K562 (cell line): ENCODE data around the gene ACKR2. TPM values are rescaled to one million over a fixed set of nuclear protein-coding genes. Genes with fewer than 3 reads are reported as not detected.

Experiments
- ATAC-seq: fragments of 200-7000 bp; cut with Tn5 transposase; 3 replicates; pipeline ENCODE4 v1.9.1; 2020; ENCODE audit warnings: moderate library complexity
- BruUV-seq: library from RNA; stranded (reverse); fragments of 400-500 nt; replicated peaks from 2 replicates; lab custom pipeline; 2021; lab: Mats Ljungman, UMichigan
- CTCF ChIA-PET: fragments of 300-600 bp; formaldehyde crosslinking; extraction: SDS; loops from one replicate; lab custom pipeline; 2021; ENCODE audit warnings: low intra/inter-chr PET ratio; lab: Yijun Ruan, JAX
- POLR2A ChIA-PET: fragments of 300-600, 350-650 bp; sonication (Branson Sonifier 250); formaldehyde crosslinking; extraction: SDS; loops from one replicate; lab custom pipeline; 2021; ENCODE audit warnings: antibody characterized with exemption, inconsistent platforms; lab: Yijun Ruan, JAX
- DNase-seq, 4 experiments: peaks; one replicate each; pipeline versions ENCODE4 v3.0.0 to v3.0.0-alpha.2; 2011 to 2018; ENCODE audit warnings: low spot score in 3 of 4, mixed read lengths in 3 of 4; ENCODE audit errors: extremely low read depth in 1 of 4
- FAIRE-seq: peaks from 2 replicates; lab custom pipeline; 2011; peaks lifted over from hg19 to GRCh38; lab: Jason Lieb, UNC
- H2AFZ ChIP-seq: 2 replicates; pipeline ENCODE4 v1.6.0; 2011; ENCODE audit warnings: low read depth, low read length, control low read depth, inconsistent platforms
- H3K27ac ChIP-seq: fragments of 200-600 bp; 3 replicates; pipeline ENCODE4 v1.8.0; 2011; ENCODE audit warnings: low read depth, mild to moderate bottlenecking, control low read depth, inconsistent platforms, low read length, moderate library complexity, mixed read lengths; ENCODE audit errors: extremely low read depth
- H3K27me3 ChIP-seq, 2 experiments: fragments of 300-600 bp in 1 of 2; 2 replicates in 1 of 2; 3 replicates in 1 of 2; pipeline versions ENCODE4 v1.6.0 to v1.8.0; 2011; ENCODE audit warnings: inconsistent platforms in 2 of 2, low read length in 2 of 2, mild to moderate bottlenecking in 1 of 2, mixed read lengths in 1 of 2, moderate library complexity in 1 of 2; ENCODE audit not compliant: control insufficient read depth in 2 of 2, insufficient read depth in 2 of 2
- H3K36me3 ChIP-seq: fragments of 300-600 bp; 3 replicates; pipeline ENCODE4 v1.8.0; 2011; ENCODE audit warnings: mild to moderate bottlenecking, low read length, inconsistent platforms; ENCODE audit not compliant: control insufficient read depth, insufficient read depth
- H3K4me1 ChIP-seq, 2 experiments: fragments of 200-600 bp in 1 of 2; replicated peaks in 1 of 2; 2 replicates in 1 of 2; 3 replicates in 1 of 2; pipeline versions ENCODE4 v1.5.1 to v1.8.0; 2011; ENCODE audit warnings: inconsistent platforms in 2 of 2, low read length in 2 of 2, mild to moderate bottlenecking in 1 of 2, mixed read lengths in 1 of 2, moderate library complexity in 1 of 2; ENCODE audit not compliant: control insufficient read depth in 2 of 2, insufficient read depth in 2 of 2
- H3K4me2 ChIP-seq: 2 replicates; pipeline ENCODE4 v1.6.1; 2011; ENCODE audit warnings: low read length, control low read depth, inconsistent platforms, mixed read lengths; ENCODE audit not compliant: insufficient read depth
- H3K4me3 ChIP-seq: fragments of 200-600 bp; sonication (generic), shearing (Covaris generic); 2 replicates; pipeline ENCODE4 v1.5.1; 2016; ENCODE audit warnings: control low read depth, inconsistent platforms
- H3K79me2 ChIP-seq: fragments of 200-600 bp; 3 replicates; pipeline ENCODE4 v1.8.0; 2011; ENCODE audit warnings: low read length, inconsistent platforms; ENCODE audit not compliant: control insufficient read depth, insufficient read depth
- H3K9ac ChIP-seq, 2 experiments: 2 replicates each; pipeline versions ENCODE4 v1.6.0 to v1.6.1; 2011; ENCODE audit warnings: low read depth in 2 of 2, low read length in 2 of 2, control low read depth in 1 of 2, inconsistent platforms in 1 of 2, mild to moderate bottlenecking in 1 of 2, mixed read lengths in 1 of 2; ENCODE audit not compliant: insufficient read depth in 1 of 2
- H3K9me1 ChIP-seq: one replicate; pipeline ENCODE4 v1.6.0; 2011; ENCODE audit warnings: inconsistent platforms, mild to moderate bottlenecking, low read length, moderate library complexity; ENCODE audit not compliant: control insufficient read depth, insufficient read depth
- H3K9me3 ChIP-seq: replicated peaks from 2 replicates; pipeline ENCODE4 v1.5.1; 2011; ENCODE audit warnings: low read depth, low read length, inconsistent platforms; ENCODE audit not compliant: control insufficient read depth, insufficient read depth
- H4K20me1 ChIP-seq: replicated peaks from 2 replicates; pipeline ENCODE4 v1.6.1; 2011; ENCODE audit warnings: low read length, inconsistent platforms, mixed read lengths; ENCODE audit not compliant: control insufficient read depth, insufficient read depth
- AFF1 ChIP-seq, 2 experiments: fragments of 450-650 bp; IDR thresholded peaks; 2 replicates each; pipeline ENCODE4 v1.6.1; 2018; ENCODE audit warnings: mild to moderate bottlenecking in 2 of 2, low read depth in 1 of 2; ENCODE audit not compliant: partially characterized antibody in 2 of 2
- LEF1 ChIP-seq: fragments of 450-650 bp; IDR thresholded peaks from 2 replicates; pipeline ENCODE4 v1.6.1; 2016; ENCODE audit warnings: mild to moderate bottlenecking
- MTA2 ChIP-seq: fragments of 450-650 bp; IDR thresholded peaks from 2 replicates; pipeline ENCODE4 v1.6.1; 2016; ENCODE audit warnings: low read depth
- PATZ1 ChIP-seq: fragments of 250-450 bp; sonication (Bioruptor Pico); IDR thresholded peaks from 2 replicates; pipeline ENCODE4 v1.5.0; 2020; ENCODE audit warnings: mild to moderate bottlenecking, borderline replicate concordance
- SMAD2 ChIP-seq: fragments of 150-350 bp; IDR thresholded peaks from 2 replicates; pipeline ENCODE4 v1.6.1; 2014; ENCODE audit warnings: low read depth, mild to moderate bottlenecking, low read length
- SREBF1 ChIP-seq: fragments of 150-350 bp; IDR thresholded peaks from 2 replicates; pipeline ENCODE4 v1.6.1; 2014; ENCODE audit warnings: antibody characterized with exemption, low read depth, low read length, borderline replicate concordance
- TRIM28 ChIP-seq: fragments of 450-650 bp; IDR thresholded peaks from 2 replicates; pipeline ENCODE4 v1.6.1; 2017
- TSHZ1 ChIP-seq: fragments of 250-450 bp; sonication (Bioruptor Pico); IDR thresholded peaks from 2 replicates; pipeline ENCODE4 v1.4.0; 2020; ENCODE audit warnings: mild to moderate bottlenecking, moderate library complexity
- ZNF316 ChIP-seq: fragments of 450-650 bp; IDR thresholded peaks from 2 replicates; pipeline ENCODE4 v1.6.1; 2016
- WGBS: fragments of 100-300 bp; shearing (Covaris generic); methylation state at CpG from one replicate; pipeline ENCODE4 v1.1.6; 2016; ENCODE audit warnings: low coverage, mixed read lengths; ENCODE audit not compliant: insufficient coverage; ENCODE audit errors: missing lambda C conversion rate; 5-methylcytosine and 5-hydroxymethylcytosine counted together
- in situ Hi-C: fragments of 300-500 bp; cut with MboI; formaldehyde crosslinking; loops from 4 replicates; pipeline ENCODE4 v1.15.0; 2018; ENCODE audit warnings: inconsistent platforms, mixed read lengths
- intact Hi-C: fragments of 100-400 bp; cut with micrococcal nuclease; formaldehyde crosslinking; loops from 2 replicates; pipeline ENCODE4 v1.14.2; 2022
- polyA plus RNA-seq, 8 experiments: library from polyadenylated mRNA; depleted of rRNA in 4 of 8; stranded (reverse) in 5 of 8; unstranded in 3 of 8; fragments of >200 nt; fragmentation: Nextera tagmentation in 2 of 8; fragmentation: Illumina TruSeq in 1 of 8; extraction: Ambion mirVana in 2 of 8; extraction: Trizol in 1 of 8; gene quantifications; 2 replicates each; pipeline versions ENCODE4 v1.2.1 to v1.2.3, GENCODE V29; 2011 to 2014; ENCODE audit warnings: inconsistent platforms in 1 of 8, missing spikeins in 1 of 8
- total RNA-seq, 7 experiments: library from RNA; depleted of rRNA in 6 of 7; stranded (reverse); fragments of >200 nt in 6 of 7; fragmentation: Illumina TruSeq in 2 of 7; extraction: Trizol in 2 of 7; gene quantifications; 2 replicates each; pipeline versions ENCODE4 v1.2.1 to v1.2.3, GENCODE V29; 2011 to 2021; ENCODE audit warnings: low replicate concordance in 1 of 7

The ACKR2 gene
- total and polyA plus RNA-seq, 9 of the 15 experiments (the other 6 are each of a cell fraction or from before 2014, with no cell fraction given): 0.03 to 0.69 (median 0.25) TPM; not detected in 1

- no peaks in the 10 kb centered on the region for H3K9me3 ChIP-seq
- no peak overlapping the region for H3K9ac ChIP-seq
- DNase-seq (no peak), ATAC-seq (no peak), FAIRE-seq (no peak)
- no peaks in the 10 kb centered on the region for H3K36me3 ChIP-seq
- 7% methylated on average over 6 of the region's 6 CpGs for WGBS
- H2AFZ ChIP-seq: no peak overlapping the region
- intact Hi-C loops: no loop called here
- H3K9me1 ChIP-seq: no peaks in the 10 kb centered on the region
- peaks cover 18 to 25% of the 10 kb centered on the region in 2 experiments for H3K27me3 ChIP-seq
- H3K79me2 ChIP-seq: no peaks in the 10 kb centered on the region
- TF ChIP-seq SREBF1: no peak
- no peak for TF ChIP-seq ZNF316
- TF ChIP-seq TSHZ1 (CRISPR knock-in tag): no peak
- no peak for TF ChIP-seq LEF1
- no peak for TF ChIP-seq PATZ1 (CRISPR knock-in tag)
- no peak for TF ChIP-seq TRIM28
- no peak for TF ChIP-seq SMAD2
- TF ChIP-seq MTA2: no peak
- no peak for TF ChIP-seq AFF1 (IDR thresholded peaks at IDR 0.05; ENCODE audit: low read depth in 1 of 2, partially characterized antibody in 2 of 2)
- TF ChIP-seq, all 486 proteins: peak for 0
- no TSS peak for BruUV-seq
- in situ Hi-C loops: no loop called here
- Histone ChIP-seq H3K27ac (no peak overlapping the region), H4K20me1 (no peaks in the 10 kb centered on the region), H3K4me2 (no peak overlapping the region), H3K4me3 (no peak overlapping the region), H3K4me1 (no peaks in the 10 kb centered on the region)
- CTCF ChIA-PET: no interaction called here
- POLR2A ChIA-PET: no interaction called here
Measured at GRCh38 chr3:42762046-42762724, 47.1 kb upstream of the ACKR2 start.
